Measurements from ENCODE around the gene MORN3. TPM values are rescaled to one million over a fixed set of nuclear protein-coding genes. Genes with fewer than 3 reads are reported as not detected.

MORN3 gene
- total RNA-seq, 2 donors from 2014 or later: not detected

DNA sequence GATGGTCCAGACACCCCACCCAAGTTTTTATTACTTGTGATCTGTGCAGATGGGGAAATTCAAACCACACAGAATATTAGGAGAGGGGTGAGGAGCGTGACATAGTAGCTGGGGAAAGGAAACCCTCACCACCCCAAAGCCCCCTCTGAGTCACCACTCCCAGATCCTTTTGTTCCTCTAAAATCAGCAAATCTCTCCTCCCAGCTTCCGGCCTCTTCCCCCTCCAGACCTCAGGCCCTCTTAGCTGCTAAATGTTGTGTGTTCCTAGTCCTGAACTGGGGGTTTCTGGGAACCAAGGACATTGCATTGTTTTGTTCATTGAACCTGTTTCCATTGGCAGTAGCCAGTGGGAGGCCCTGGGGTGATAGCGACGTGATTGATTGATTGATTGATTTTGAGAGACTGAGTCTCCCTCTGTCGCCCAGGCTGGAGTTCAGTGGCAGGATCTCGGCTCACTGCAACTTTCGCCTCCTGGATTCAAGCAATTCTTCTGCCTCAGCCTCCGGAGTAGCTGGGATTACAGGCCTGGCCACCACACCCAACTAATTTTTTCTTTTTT is 49.0 kb downstream of the MORN3 start:
- DNase-seq (no peak), ATAC-seq (no peak)
- intact Hi-C loops (cut with DNase I, micrococcal nuclease): no loop called here

DNA sequence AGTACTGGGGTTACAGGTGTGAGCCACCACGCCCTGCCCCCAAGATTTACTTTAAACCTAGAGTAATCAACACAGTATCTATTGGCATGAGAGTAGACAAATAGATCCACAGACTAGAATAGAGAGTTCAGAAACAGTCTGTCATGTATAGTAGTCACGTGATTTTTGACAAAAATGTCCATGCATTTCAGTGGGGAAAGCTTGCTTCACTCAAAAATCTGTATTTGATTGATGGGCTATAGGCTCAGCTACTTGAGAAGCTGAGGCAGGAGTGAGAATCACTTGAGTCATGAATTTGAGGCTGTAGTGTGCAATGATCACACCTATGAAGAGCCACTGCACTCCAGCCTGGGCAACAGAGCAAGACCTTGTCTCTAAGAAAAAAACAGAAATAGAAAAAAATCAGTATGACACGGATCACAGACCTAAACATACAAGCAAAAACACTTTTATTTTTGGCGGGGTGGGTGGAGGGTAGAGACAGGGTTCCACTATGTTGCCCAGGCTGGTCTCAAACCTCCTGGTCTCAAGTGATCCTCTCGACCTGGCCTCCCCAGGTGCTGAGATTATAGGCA is 50.7 kb downstream of the MORN3 start:
- ATAC-seq (no peak), DNase-seq (no peak)
- intact Hi-C loops (cut with DNase I, micrococcal nuclease): no loop called here

DNA sequence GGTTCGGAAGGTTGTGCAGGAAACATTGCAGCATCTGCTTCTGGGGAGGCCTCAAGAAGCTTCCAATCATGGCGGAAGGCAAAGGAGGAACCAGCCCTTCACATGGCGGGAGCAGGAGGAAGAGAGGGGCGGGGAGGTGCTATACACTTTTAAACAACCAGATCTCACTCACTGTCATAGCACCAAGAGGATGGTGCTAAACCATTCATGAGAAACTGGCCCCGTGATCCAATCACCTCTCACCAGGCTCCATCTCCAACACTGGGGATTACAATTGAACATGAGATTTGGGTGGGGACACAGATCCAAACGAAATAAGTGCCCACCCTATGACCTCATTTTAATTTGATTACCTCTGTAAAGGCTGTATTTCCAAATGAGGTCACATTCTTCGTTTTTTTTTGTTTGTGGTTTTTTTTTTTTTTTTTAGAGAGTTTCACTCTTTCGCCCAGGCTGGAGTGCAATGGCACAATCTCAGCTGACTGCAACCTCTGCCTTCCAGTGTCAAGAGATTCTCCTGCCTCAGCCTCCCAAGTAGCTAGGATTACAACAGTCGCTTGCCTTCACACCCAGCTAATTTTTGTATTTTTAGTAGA is 54.5 kb downstream of the MORN3 start:
- no peak for ATAC-seq
- intact Hi-C loops (cut with DNase I, micrococcal nuclease): no loop called here
- DNase-seq: no peak

DNA sequence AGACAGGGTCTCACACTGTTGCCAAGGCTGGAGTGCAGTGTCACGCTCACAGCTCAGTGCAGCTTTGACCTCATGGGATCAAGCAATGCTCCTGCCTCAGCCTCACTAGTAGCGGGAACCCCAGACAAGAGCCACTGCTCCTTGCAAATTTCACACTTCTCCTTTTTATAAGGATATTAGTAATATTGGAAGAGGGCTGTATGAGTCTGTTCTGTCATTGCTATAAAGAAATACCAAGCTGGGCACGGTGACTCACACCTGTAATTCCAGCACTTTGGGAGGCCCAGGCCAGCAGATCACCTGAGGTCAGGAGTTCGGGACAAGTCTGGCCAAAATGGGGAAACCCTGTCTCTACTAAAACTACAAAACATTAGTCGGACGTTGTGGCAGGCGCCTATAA is 56.0 kb downstream of the MORN3 start:
- intact Hi-C loops (cut with DNase I, micrococcal nuclease): no loop called here
- DNase-seq: no peak
- ATAC-seq: no peak

DNA sequence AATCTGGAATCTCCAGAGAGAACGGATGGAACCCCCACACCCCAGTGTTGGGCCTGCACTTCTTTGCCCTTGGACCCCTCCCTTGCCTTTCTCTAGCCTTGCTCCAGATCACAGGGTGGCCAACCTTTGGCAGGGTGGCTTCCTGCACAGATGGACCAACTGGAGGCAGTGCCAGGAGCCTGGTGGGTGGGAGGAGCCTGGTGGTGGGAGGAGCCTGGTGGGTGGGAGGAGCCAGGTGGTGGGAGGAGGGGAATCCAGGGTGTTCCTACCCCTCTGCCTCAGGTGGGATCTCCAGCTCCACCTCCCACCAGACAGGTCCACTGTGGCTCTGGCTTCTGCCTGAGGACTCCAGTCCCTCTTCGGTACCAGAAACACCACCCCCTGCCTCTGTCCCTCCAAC is 58.1 kb downstream of the MORN3 start:
- ATAC-seq (peak; percentile 39), DNase-seq (no peak)
- intact Hi-C loops (cut with DNase I, micrococcal nuclease): no loop called here

DNA sequence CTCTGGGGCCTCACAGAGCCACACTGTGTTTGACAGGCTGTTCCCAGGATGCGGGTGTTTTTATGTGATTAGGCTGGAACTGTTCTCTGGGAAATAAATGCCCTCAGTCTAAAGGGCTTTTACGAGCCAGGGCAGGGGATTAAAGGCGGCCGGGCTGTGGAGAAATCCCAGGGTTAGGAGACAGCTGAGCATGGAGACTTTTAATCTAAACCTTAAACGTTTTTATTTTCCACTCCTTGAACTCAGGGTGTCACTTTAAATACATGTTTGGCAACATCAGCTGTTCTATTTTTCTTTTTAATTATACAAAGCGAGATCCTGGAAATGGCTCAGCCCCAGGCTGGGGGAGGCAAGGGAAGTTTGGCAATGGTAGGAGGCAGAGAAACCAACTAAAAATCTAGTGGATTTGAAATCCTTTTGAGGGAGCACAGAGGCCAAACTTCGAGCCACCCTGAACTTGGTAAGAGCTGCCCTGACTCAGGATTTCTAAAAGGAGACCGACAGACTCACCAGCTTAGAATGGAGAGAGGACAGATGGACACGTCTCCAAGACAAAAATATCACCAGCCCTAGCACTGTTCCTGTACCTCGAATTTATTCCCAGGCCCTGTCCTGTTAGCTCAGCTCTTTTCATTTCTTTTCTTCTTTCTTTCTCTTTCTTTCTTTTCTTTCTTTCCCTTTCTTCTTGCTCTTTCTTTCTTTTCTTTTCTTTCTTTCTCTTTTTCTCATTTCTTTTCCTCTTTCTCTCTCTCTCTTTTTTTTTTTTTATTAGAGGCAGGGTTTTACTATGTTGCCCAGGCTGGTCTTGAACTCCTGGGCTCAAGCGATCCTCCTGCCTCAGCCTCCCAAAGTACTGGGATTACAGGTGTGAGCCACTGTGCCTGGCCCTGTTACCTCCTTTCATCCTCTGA is 59.0 kb downstream of the MORN3 start:
- ATAC-seq: peak; percentile 77
- peak in 1 of 2 donors; percentile 61 for DNase-seq
- intact Hi-C loops (cut with DNase I, micrococcal nuclease): no loop called here

DNA sequence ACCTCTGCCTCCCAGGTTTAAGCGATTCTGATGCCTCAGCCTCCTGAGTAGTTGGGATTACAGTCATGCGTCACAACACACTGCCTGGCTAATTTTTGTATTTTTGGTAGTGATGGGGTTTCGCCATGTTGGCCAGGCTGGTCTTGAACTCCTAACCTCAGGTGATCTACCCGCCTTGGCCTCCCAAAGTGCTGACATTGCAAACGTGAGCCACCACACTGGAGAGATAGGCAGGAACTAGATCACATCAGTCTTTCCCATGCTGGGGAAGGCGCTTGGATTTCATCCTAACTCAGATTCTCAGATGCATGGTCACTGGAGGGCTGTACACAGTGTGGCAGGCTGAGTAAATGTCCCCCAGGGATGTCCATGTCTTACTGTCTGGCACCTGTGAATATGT is 61.2 kb downstream of the MORN3 start:
- DNase-seq (no peak), ATAC-seq (no peak)
- intact Hi-C loops (cut with DNase I, micrococcal nuclease): no loop called here

DNA sequence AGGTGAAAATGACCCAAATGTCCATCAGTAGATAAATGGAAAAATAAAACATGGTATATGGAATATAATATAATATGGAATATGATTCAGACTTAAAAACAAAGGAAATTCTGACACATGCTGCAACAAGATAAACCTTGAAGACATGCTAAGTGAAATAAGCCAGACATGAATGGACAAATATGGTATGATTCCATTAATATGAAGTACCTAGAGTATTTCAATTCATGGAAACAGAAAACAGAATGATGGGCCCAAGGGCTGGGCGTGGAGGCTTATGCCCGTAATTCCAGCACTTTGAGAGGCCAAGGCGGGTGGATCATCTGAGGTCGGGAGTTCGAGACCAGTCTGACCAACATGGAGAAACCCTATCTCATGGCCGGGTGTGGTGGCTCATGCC is 65.9 kb downstream of the MORN3 start:
- DNase-seq (no peak), ATAC-seq (no peak)
- intact Hi-C loops (cut with DNase I, micrococcal nuclease): no loop called here

DNA sequence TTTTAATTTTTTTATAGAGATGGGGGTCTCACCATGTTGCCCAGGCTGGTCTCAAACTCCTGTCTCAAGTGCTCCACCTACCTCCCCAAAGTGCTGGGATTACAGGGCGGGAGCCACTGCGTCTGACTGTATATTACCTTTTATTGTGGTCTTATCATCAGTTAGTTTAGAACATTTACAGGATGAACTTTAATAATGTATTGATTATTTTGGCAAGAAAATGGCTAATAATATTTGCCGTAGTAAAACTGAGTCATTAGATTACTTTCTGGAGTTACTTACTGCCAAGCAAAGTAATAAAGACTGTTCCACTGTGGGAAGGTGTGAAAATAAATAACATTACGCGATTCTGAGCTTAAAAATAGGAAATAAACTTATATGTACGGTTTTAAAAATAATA is 66.7 kb downstream of the MORN3 start:
- ATAC-seq (no peak), DNase-seq (no peak)
- intact Hi-C loops (cut with DNase I, micrococcal nuclease): no loop called here

DNA sequence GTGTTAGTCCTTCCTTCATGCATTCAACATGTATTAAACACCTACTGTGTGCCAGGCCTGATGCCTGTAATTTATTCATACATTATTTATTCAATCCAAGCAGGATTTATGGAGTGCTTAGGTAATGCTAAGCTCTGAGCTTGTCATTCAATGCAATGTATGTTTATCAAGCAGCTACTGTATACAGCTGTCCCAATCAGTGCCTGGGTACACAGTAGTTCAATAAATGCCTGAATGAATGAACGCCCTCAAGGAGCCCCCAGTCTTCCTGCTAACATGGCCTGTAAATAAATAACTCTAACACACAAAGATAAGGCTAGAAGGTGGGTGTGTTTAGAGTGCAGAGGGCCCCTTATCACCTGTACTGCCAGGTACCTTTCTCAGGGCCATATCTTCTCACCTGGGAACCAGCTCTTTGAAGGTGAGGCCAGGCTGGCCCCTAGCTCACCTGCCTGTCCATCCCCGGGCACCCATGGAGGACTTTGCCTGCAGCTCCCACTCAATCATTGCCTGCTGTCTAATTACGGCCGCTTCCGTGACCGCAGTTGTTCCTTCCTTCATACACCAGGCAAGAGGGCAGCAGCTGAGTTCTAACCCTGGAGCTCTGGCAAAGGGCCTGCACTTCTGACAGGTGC is 68.6 kb downstream of the MORN3 start:
- intact Hi-C loops (cut with DNase I, micrococcal nuclease): no loop called here
- peak; percentile 56 to 70 for DNase-seq
- ATAC-seq: peak; percentile 86

Other genes with a start within 250 kb of the MORN3 start
- gene KDM2B, start 88.6 kb downstream of the MORN3 start, total RNA-seq: 10 to 100 TPM; 14.1 to 17.3 TPM
- 10 to 100 TPM; 13.7 to 15.5 TPM for gene ORAI1, start 43.1 kb downstream of the MORN3 start, total RNA-seq
- gene TMEM120B, start 43.1 kb upstream of the MORN3 start, total RNA-seq: 1 to 10 TPM; 4.7 to 5.8 TPM
- gene RHOF, start 124.0 kb upstream of the MORN3 start, total RNA-seq: 100 to 1,000 TPM in 1 of 2 donors, 10 to 100 TPM in 1; 60.3 to 148 TPM
- gene SETD1B, start 134.4 kb upstream of the MORN3 start, total RNA-seq: 10 to 100 TPM; 24.6 to 27.5 TPM
- gene HPD, start 189.2 kb upstream of the MORN3 start, total RNA-seq: under 1 TPM in 1 of 2 donors, not detected in 1; 0.42 TPM
- 10 to 100 TPM; 48.0 to 49.5 TPM for gene PSMD9, start 219.1 kb upstream of the MORN3 start, total RNA-seq
- under 1 TPM; 0.34 to 0.75 TPM for gene CFAP251, start 248.9 kb upstream of the MORN3 start, total RNA-seq

Data from left colon (tissue), 2 donors.